Mucosa of descending colon (tissue), 3 donors: ENCODE data around the gene ITGAD. TPM values are rescaled to one million over a fixed set of nuclear protein-coding genes. Genes with fewer than 3 reads are reported as not detected.

Source experiments
- ATAC-seq: fragments of 200-7000 bp; cut with Tn5 transposase; one replicate; pipeline ENCODE4 v1.9.1; 2020; ENCODE audit warnings: mild to moderate bottlenecking, moderate library complexity
- DNase-seq, 3 donors: peaks; one replicate each; pipeline ENCODE4 v3.0.0-alpha.2; 2020
- H3K36me3 ChIP-seq: fragments of 200-600 bp; one replicate; pipeline ENCODE4 v1.8.0; 2021; ENCODE audit warnings: low read depth, mild to moderate bottlenecking
- H3K4me1 ChIP-seq: fragments of 200-600 bp; one replicate; pipeline ENCODE4 v1.8.0; 2021; ENCODE audit warnings: low read depth, mild to moderate bottlenecking
- H3K4me3 ChIP-seq: fragments of 200-600 bp; one replicate; pipeline ENCODE4 v1.8.0; 2021; ENCODE audit warnings: mild to moderate bottlenecking
- H3K9me3 ChIP-seq: fragments of 200-600 bp; one replicate; pipeline ENCODE4 v1.8.0; 2021; ENCODE audit warnings: mild to moderate bottlenecking
- intact Hi-C, 2 donors: fragments of 100-400 bp; cut with DNase I in 1 of 2; cut with micrococcal nuclease in 1 of 2; formaldehyde crosslinking; loops; one replicate each; pipeline versions ENCODE4 v1.11.0 to v1.11.1; 2022; cut with DNase I, micrococcal nuclease
- total RNA-seq, 3 donors: library from RNA; stranded (reverse); fragmentation: NEBNext Ultra II Directional in 2 of 3; extraction: Animal tissue kit (Norgen Biotek cat#: 25700) in 2 of 3; gene quantifications; one replicate each; pipeline versions ENCODE4 v1.2.1 to v1.2.4, GENCODE V29; 2021 to 2023
- TF ChIP-seq, protein P1 (sequence below): fragments of 200-600 bp; IDR thresholded peaks from one replicate; pipeline ENCODE4 v1.8.0; 2022; ENCODE audit warnings: antibody characterized with exemption, mild to moderate bottlenecking
- donor health status: DM: no; HTN: no; CAD: no; lungs with moderate emphysema.
- donor health status: DM: no; HTN: no; CAD: no.
- donor health status: DM: no; HTN: yes; CAD: no.

The ITGAD gene
- total RNA-seq, 3 donors from 2014 or later: 0.41 TPM; not detected in 2

DNA sequence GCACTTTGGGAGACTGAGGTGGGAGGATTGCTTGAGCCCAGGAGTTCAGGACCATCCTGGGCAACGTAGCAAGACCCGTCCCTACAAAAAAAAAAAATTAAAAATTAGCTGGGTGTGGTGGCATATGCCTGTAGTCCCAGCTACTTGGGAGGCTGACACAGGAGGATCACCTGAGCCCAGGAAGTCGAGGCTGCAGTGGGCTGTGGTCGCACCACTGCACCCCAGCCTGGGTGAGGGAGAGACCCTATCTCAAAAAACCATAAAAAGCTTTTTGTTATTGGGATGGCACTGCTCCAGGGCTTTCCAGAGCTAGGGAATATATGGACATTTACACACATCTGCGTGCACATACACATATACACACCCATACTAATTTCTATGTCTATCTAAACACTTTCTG is 58.1 kb downstream of the ITGAD start:
- Histone ChIP-seq H3K9me3 (no peaks in the 10 kb centered on the region), H3K4me1 (peaks cover 21% of the 10 kb centered on the region), H3K4me3 (no peak overlapping the region), H3K36me3 (no peaks in the 10 kb centered on the region)
- DNase-seq: peak in 1 of 3 donors; percentile 24
- TF ChIP-seq, protein P1, sequence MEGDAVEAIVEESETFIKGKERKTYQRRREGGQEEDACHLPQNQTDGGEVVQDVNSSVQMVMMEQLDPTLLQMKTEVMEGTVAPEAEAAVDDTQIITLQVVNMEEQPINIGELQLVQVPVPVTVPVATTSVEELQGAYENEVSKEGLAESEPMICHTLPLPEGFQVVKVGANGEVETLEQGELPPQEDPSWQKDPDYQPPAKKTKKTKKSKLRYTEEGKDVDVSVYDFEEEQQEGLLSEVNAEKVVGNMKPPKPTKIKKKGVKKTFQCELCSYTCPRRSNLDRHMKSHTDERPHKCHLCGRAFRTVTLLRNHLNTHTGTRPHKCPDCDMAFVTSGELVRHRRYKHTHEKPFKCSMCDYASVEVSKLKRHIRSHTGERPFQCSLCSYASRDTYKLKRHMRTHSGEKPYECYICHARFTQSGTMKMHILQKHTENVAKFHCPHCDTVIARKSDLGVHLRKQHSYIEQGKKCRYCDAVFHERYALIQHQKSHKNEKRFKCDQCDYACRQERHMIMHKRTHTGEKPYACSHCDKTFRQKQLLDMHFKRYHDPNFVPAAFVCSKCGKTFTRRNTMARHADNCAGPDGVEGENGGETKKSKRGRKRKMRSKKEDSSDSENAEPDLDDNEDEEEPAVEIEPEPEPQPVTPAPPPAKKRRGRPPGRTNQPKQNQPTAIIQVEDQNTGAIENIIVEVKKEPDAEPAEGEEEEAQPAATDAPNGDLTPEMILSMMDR: no peak
- ATAC-seq: no peak
- intact Hi-C loops: no loop called here

- intact Hi-C loops: no loop called here
- TF ChIP-seq, protein P1: peak; percentile 35
- peaks cover 27% of the 10 kb centered on the region for H3K4me1 ChIP-seq
Observed at GRCh38 chr16:31451681-31452351, 58.7 kb downstream of the ITGAD start.

GRCh38 chr16:31452631-31453106 is 59.5 kb downstream of the ITGAD start:
- intact Hi-C loops: no loop called here
- Histone ChIP-seq H3K4me3 (no peak overlapping the region), H3K36me3 (no peaks in the 10 kb centered on the region), H3K9me3 (no peaks in the 10 kb centered on the region), H3K4me1 (peaks cover 36% of the 10 kb centered on the region)
- peak; percentile 8 for ATAC-seq
- TF ChIP-seq, protein P1: no peak
- peak in 1 of 3 donors; percentile 2 for DNase-seq

More at GRCh38 chr16:31451681-31452351, 58.7 kb downstream of the ITGAD start:
- DNase-seq (peak; percentile 58 to 65 (median 64)), ATAC-seq (peak; percentile 82)
- H3K9me3 ChIP-seq: no peaks in the 10 kb centered on the region
- H3K36me3 ChIP-seq: no peaks in the 10 kb centered on the region
- no peak overlapping the region for H3K4me3 ChIP-seq

- H3K4me1 ChIP-seq: peaks cover 40% of the 10 kb centered on the region
- no peak overlapping the region for H3K4me3 ChIP-seq
- no peaks in the 10 kb centered on the region for H3K36me3 ChIP-seq
- DNase-seq (peak; percentile 48 to 57 (median 51)), ATAC-seq (peak; percentile 57)
- intact Hi-C loops: no loop called here
- H3K9me3 ChIP-seq: no peaks in the 10 kb centered on the region
- TF ChIP-seq, protein P1: no peak
Observed at GRCh38 chr16:31453255-31454204, 60.4 kb downstream of the ITGAD start.

- TF ChIP-seq, protein P1: peak; percentile 9
- no peaks in the 10 kb centered on the region for H3K36me3 ChIP-seq
- H3K9me3 ChIP-seq: no peaks in the 10 kb centered on the region
- H3K4me1 ChIP-seq: peaks cover 45% of the 10 kb centered on the region
- intact Hi-C loops: loop anchor here in 1 of 2 donors (5.0 kb wide), 1 partner anchor 417 kb away; the partner anchor contains the start of gene ZNF267
- H3K4me3 ChIP-seq: no peak overlapping the region
- peak in 1 of 3 donors; percentile 46 for DNase-seq
- ATAC-seq: no peak
Observed at GRCh38 chr16:31455601-31456314, 62.6 kb downstream of the ITGAD start.
